BJ (cell line): ENCODE measurements around the gene CCT7. TPM values are rescaled to one million over a fixed set of nuclear protein-coding genes. Genes with fewer than 3 reads are reported as not detected.
A peak's percentile ranks its signal among the peaks of the same experiment; 100 is the strongest.

Experiments used
- CTCF ChIA-PET: fragments of 350-600 bp; formaldehyde crosslinking; extraction: SDS; loops from one replicate; lab custom pipeline; 2021; ENCODE audit warnings: antibody characterized with exemption, inconsistent platforms; lab: Yijun Ruan, JAX
- POLR2A ChIA-PET: fragments of 300-600 bp; sonication (Branson Sonifier 250); formaldehyde crosslinking; extraction: SDS; loops from one replicate; lab custom pipeline; 2021; ENCODE audit warnings: antibody characterized with exemption; lab: Charles Lee
- DNase-seq: peaks from one replicate; pipeline ENCODE4 v3.0.0-alpha.2; 2011; ENCODE audit warnings: low read depth
- H3K27me3 ChIP-seq: 2 replicates; pipeline ENCODE4 v1.6.0; 2011; ENCODE audit warnings: low read length; ENCODE audit not compliant: control insufficient read depth, insufficient read depth
- H3K36me3 ChIP-seq: 2 replicates; pipeline ENCODE4 v1.5.1; 2011; ENCODE audit warnings: low read length; ENCODE audit not compliant: control insufficient read depth, insufficient read depth
- H3K4me3 ChIP-seq: 2 replicates; pipeline ENCODE4 v1.5.1; 2011; ENCODE audit warnings: low read depth, mild to moderate bottlenecking, control low read depth, low read length
- polyA plus RNA-seq: library from polyadenylated mRNA; depleted of rRNA; stranded (reverse); fragments of >200 nt; gene quantifications from 2 replicates; pipeline ENCODE4 v1.2.3, GENCODE V29; 2011
- TF ChIP-seq, protein P1 (sequence below): IDR thresholded peaks from 2 replicates; pipeline ENCODE4 v1.5.1; 2011; ENCODE audit warnings: low read depth, mild to moderate bottlenecking, control low read depth, inconsistent platforms, low read length, moderate library complexity; ENCODE audit not compliant: insufficient read depth

Gene CCT7
- polyA plus RNA-seq, 1 experiment, result 285 TPM

DNA sequence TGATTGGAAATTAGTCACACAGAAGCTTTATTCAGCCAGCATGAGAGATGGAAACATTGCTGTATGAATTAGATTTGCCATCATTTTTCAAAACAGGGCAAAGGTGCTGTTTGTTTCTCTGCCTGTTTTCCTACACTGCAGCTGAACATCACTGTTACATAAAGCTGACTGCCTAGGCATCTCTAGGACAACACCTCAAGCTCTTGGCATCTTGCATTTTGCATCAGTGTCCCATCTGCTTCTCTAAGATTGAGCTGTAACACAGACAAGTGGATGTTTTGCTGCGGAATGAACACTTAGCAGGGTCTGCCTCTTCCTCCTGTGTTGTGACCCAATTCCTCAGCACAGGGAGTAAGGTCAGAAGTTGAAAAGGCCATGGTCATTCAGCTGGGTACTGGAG lies 4.9 kb downstream of the CCT7 start:
- no peak for DNase-seq
- Histone ChIP-seq H3K27me3 (no peaks in the 10 kb centered on the region), H3K4me3 (no peak overlapping the region), H3K36me3 (peaks cover 1% of the 10 kb centered on the region; the same call in 1 of the 2 replicates)
- CTCF ChIA-PET, result interaction anchor here (0.6 to 1.8 kb wide), 4 partner anchors 21 to 771 kb away, joined by 3 to 8 read pairs (median 5); no protein-coding TSS in a partner anchor
- POLR2A ChIA-PET, result no interaction called here
- TF ChIP-seq, protein P1, sequence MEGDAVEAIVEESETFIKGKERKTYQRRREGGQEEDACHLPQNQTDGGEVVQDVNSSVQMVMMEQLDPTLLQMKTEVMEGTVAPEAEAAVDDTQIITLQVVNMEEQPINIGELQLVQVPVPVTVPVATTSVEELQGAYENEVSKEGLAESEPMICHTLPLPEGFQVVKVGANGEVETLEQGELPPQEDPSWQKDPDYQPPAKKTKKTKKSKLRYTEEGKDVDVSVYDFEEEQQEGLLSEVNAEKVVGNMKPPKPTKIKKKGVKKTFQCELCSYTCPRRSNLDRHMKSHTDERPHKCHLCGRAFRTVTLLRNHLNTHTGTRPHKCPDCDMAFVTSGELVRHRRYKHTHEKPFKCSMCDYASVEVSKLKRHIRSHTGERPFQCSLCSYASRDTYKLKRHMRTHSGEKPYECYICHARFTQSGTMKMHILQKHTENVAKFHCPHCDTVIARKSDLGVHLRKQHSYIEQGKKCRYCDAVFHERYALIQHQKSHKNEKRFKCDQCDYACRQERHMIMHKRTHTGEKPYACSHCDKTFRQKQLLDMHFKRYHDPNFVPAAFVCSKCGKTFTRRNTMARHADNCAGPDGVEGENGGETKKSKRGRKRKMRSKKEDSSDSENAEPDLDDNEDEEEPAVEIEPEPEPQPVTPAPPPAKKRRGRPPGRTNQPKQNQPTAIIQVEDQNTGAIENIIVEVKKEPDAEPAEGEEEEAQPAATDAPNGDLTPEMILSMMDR, result no peak

GRCh38 chr2:73239776-73240175 lies 5.7 kb downstream of the CCT7 start:
- CTCF ChIA-PET, result interaction anchor here (0.6 to 1.3 kb wide), 2 partner anchors 20 to 770 kb away, joined by 3 to 4 read pairs; no protein-coding TSS in a partner anchor
- no peak for DNase-seq
- H3K27me3 ChIP-seq, result no peaks in the 10 kb centered on the region
- H3K36me3 ChIP-seq, result peaks cover 3% of the 10 kb centered on the region
- POLR2A ChIA-PET, result no interaction called here
- no peak overlapping the region for H3K4me3 ChIP-seq
- TF ChIP-seq, protein P1, result no peak

GRCh38 chr2:73243884-73244570 lies 9.9 kb downstream of the CCT7 start:
- CTCF ChIA-PET, result interaction anchor here (0.7 to 1.5 kb wide), 3 partner anchors 13 to 180 kb away, joined by 3 to 5 read pairs (median 3); no protein-coding TSS in a partner anchor
- Histone ChIP-seq H3K36me3 (peaks cover 23% of the 10 kb centered on the region), H3K27me3 (no peaks in the 10 kb centered on the region), H3K4me3 (no peak overlapping the region)
- peak; percentile 29 for DNase-seq
- TF ChIP-seq, protein P1, result no peak
- POLR2A ChIA-PET, result no interaction called here

DNA sequence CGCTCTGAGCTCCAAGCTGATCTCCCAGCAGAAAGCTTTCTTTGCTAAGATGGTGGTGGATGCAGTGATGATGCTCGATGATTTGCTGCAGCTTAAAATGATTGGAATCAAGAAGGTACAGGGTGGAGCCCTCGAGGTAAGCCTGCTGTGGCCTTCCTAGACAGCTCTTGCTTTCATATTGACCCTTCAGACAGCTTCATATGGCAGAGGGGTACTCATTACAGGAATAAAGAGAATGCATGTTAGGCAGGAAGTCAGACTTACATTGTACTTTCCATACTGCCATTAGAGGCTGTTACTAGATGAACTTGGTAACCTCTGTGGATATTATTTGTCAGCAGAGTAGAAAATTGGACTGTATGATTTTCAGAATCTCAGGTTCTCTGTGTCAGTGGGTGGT lies 10.5 kb downstream of the CCT7 start:
- TF ChIP-seq, protein P1, result no peak
- ChIA-PET CTCF (interaction anchor here (0.7 to 1.5 kb wide), 3 partner anchors 12 to 181 kb away, joined by 3 to 5 read pairs (median 3); no protein-coding TSS in a partner anchor), POLR2A (no interaction called here)
- H3K27me3 ChIP-seq, result no peaks in the 10 kb centered on the region
- H3K4me3 ChIP-seq, result no peak overlapping the region
- H3K36me3 ChIP-seq, result peaks cover 25% of the 10 kb centered on the region
- DNase-seq, result no peak

GRCh38 chr2:73246850-73247249 lies 12.7 kb downstream of the CCT7 start:
- peaks cover 36% of the 10 kb centered on the region for H3K36me3 ChIP-seq
- no peaks in the 10 kb centered on the region for H3K27me3 ChIP-seq
- CTCF ChIA-PET, result interaction anchor here (0.7 to 2.3 kb wide), 6 partner anchors 9 to 1285 kb away, joined by 3 to 10 read pairs (median 3); no protein-coding TSS in a partner anchor
- DNase-seq, result no peak
- TF ChIP-seq, protein P1, result no peak
- H3K4me3 ChIP-seq, result no peak overlapping the region
- POLR2A ChIA-PET, result no interaction called here
